HEK293T (cell line): ENCODE measurements around the gene TNIP1.

Source experiments
- CTCF ChIA-PET: fragments of 350-600 bp; formaldehyde crosslinking; extraction: SDS; loops from one replicate; lab custom pipeline; 2021; ENCODE audit warnings: antibody characterized with exemption, inconsistent platforms; lab: Yijun Ruan, JAX
- POLR2A ChIA-PET: fragments of 350-600 bp; formaldehyde crosslinking; extraction: SDS; loops from one replicate; lab custom pipeline; 2020; ENCODE audit warnings: antibody characterized with exemption, inconsistent platforms; lab: Yijun Ruan, JAX
- DNase-seq: peaks from one replicate; pipeline ENCODE4 v3.0.0; 2012; ENCODE audit warnings: mixed read lengths; ENCODE audit errors: extremely low spot score
- ARNT ChIP-seq: fragments of 450-650 bp; IDR thresholded peaks from 2 replicates; pipeline ENCODE4 v1.6.1; 2017; ENCODE audit warnings: mild to moderate bottlenecking
- BHLHE40 ChIP-seq: fragments of 450-650 bp; IDR thresholded peaks from 2 replicates; pipeline ENCODE4 v1.6.1; 2016; ENCODE audit warnings: mild to moderate bottlenecking, moderate library complexity, borderline replicate concordance
- CTBP1 ChIP-seq: fragments of 450-650 bp; IDR thresholded peaks from 2 replicates; pipeline ENCODE4 v1.6.1; 2016; ENCODE audit warnings: borderline replicate concordance
- ELF4 ChIP-seq: fragments of 450-650 bp; IDR thresholded peaks from 2 replicates; pipeline ENCODE4 v1.6.1; 2017; ENCODE audit warnings: antibody characterized with exemption
- FOXA1 ChIP-seq: fragments of 450-650 bp; IDR thresholded peaks from 2 replicates; pipeline ENCODE4 v1.6.1; 2016; ENCODE audit warnings: mild to moderate bottlenecking
- FOXK2 ChIP-seq: fragments of 450-650 bp; IDR thresholded peaks from 2 replicates; pipeline ENCODE4 v1.6.1; 2016; ENCODE audit warnings: mild to moderate bottlenecking
- FOXM1 ChIP-seq: fragments of 450-650 bp; IDR thresholded peaks from 2 replicates; pipeline ENCODE4 v1.6.1; 2017; ENCODE audit warnings: mild to moderate bottlenecking, borderline replicate concordance
- HDGF ChIP-seq: fragments of 450-650 bp; IDR thresholded peaks from 2 replicates; pipeline ENCODE4 v1.6.1; 2017; ENCODE audit warnings: antibody characterized with exemption, borderline replicate concordance
- L3MBTL2 ChIP-seq: fragments of 450-650 bp; conservative IDR thresholded peaks from 2 replicates; pipeline ENCODE4 v1.6.1; 2016; ENCODE audit warnings: mild to moderate bottlenecking
- LEF1 ChIP-seq: fragments of 450-650 bp; IDR thresholded peaks from 2 replicates; pipeline ENCODE4 v1.6.1; 2017; ENCODE audit warnings: mild to moderate bottlenecking, borderline replicate concordance
- NFRKB ChIP-seq: fragments of 450-650 bp; IDR thresholded peaks from 2 replicates; pipeline ENCODE4 v1.6.1; 2016; ENCODE audit warnings: mild to moderate bottlenecking, moderate library complexity
- SP1 ChIP-seq: fragments of 450-650 bp; IDR thresholded peaks from 2 replicates; pipeline ENCODE4 v1.6.1; 2017
- SUZ12 ChIP-seq: fragments of 450-650 bp; IDR thresholded peaks from 2 replicates; pipeline ENCODE4 v1.6.1; 2016; ENCODE audit warnings: mild to moderate bottlenecking
- TARDBP ChIP-seq: fragments of 450-650 bp; IDR thresholded peaks from 2 replicates; pipeline ENCODE4 v1.6.1; 2016
- ZNF384 ChIP-seq: fragments of 450-650 bp; IDR thresholded peaks from 2 replicates; pipeline ENCODE4 v1.6.1; 2016
- TF ChIP-seq, protein P1 (sequence below): fragments of 450-650 bp; IDR thresholded peaks from 2 replicates; pipeline ENCODE4 v1.6.1; 2016

The TNIP1 gene

DNA sequence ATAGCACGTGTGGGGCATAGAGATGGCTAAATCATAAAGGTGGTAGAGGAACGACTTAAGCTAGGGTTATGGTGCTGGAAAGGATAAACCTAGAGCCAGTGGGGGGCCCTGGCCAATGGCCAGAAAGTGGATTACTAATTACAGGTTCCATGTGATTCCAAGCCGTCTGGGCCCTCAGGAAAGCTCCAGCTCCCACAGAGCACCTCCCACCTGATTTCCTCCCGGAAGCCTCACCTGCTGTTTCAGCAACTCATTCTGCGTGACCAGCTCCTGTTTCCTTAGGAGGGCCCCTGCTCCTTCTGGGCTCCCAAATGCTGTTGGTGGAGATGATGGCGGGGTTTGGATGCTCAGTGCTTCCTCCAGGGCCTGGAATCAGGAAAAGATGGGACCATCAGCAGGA is 44.3 kb downstream of the TNIP1 start:
- TF ChIP-seq, protein P1, sequence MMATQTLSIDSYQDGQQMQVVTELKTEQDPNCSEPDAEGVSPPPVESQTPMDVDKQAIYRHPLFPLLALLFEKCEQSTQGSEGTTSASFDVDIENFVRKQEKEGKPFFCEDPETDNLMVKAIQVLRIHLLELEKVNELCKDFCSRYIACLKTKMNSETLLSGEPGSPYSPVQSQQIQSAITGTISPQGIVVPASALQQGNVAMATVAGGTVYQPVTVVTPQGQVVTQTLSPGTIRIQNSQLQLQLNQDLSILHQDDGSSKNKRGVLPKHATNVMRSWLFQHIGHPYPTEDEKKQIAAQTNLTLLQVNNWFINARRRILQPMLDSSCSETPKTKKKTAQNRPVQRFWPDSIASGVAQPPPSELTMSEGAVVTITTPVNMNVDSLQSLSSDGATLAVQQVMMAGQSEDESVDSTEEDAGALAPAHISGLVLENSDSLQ: no peak
- TF ChIP-seq HDGF (no peak), ELF4 (no peak), NFRKB (no peak), FOXM1 (no peak), BHLHE40 (no peak), FOXA1 (no peak), LEF1 (no peak)
- ChIA-PET CTCF (interaction anchor here (1.1 to 1.4 kb wide), 2 partner anchors 15 to 79 kb away, joined by 4 to 5 read pairs; no protein-coding TSS in a partner anchor), POLR2A (interaction anchor here (1.5 kb wide), 1 partner anchor 17 kb away, joined by 3 read pairs; the partner anchor contains the start of gene GPX3)
- no peak for DNase-seq

DNA sequence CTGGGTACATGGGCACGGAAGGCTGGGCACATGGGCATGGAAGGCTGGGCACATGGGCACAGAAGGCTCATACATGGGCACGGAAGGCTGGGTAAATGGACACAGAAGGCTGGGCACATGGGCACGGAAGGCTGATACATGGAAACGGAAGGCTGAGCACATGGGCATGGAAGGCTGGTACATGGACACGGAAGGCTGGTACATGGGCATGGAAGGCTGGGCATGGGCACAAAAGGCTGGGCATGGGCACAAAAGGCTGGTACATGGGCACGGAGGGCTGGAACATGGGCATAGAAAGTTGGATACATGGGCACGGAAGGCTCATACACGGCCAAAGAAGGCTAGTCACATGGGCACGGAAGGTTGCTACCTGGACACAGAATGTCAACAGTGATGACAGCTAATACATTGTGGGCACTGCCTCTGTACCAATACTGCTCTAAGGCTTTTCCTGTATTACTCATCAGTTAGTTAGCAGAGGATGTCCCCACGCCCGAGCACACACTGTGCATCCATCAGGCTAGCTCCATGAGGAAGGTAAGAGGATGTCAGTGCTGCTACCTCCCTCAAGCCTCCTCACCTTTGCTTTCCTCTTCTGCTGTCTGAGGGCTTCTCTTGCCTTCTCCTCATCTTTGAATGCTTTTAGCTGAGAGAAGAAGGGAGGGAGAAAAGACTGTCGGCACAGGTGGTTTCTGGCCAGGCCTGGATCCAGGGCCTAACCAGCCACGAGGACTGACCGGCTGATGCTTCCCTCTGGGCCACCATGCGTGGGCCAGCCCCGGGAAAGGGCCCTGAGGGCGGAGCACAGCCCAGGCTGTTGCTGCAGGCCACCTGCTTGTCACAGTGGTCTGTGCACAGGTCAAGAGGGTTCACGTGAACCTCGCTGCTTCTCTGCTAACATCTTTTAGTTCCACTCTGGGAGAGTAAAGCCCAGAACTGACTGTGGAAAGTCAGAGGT is 46.1 kb downstream of the TNIP1 start:
- no peak for DNase-seq
- no peak for TF ChIP-seq ZNF384
- no peak for TF ChIP-seq ARNT
- no peak for TF ChIP-seq FOXA1
- no peak for TF ChIP-seq CTBP1
- TF ChIP-seq, protein P1: no peak
- no peak for TF ChIP-seq LEF1
- no peak for TF ChIP-seq L3MBTL2
- POLR2A ChIA-PET: no interaction called here
- CTCF ChIA-PET: interaction anchor here (0.6 to 0.7 kb wide), 2 partner anchors 18 to 75 kb away, joined by 3 read pairs; no protein-coding TSS in a partner anchor

DNA sequence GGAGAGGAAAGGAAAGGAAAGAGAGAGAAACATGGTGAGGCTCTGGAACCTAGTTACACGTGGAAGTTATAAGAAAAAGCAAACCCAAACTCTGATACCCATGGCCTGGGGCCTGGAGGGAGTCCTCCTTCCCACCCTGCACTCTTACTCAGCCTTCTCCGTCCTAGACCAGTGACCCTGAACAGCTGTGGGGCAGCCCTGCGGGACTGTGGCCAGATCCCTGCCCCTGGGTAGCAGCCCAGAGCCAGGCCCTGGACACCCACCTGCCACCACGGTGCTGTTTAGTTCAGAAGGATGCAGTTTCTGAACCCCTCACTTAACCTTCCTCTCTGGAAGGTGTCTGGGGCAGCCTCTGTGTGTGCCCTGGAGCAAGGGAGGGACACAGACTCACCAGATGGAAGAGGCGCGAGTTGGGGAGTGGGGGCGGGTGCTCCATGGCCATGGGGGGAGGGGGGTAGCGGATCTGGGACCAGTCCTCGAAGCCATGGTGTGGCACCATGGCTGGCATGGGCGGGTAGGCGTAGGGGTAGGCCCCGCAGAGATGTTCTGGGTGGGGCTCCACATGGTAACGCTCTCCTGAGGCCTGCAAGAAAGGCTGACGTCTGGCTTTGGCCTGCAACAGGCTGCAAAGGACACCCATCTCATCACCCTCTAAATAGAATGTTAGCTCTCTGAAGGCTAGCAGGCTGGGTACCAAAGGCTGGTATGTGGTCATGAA is 47.5 kb downstream of the TNIP1 start:
- POLR2A ChIA-PET: no interaction called here
- CTCF ChIA-PET: no interaction called here
- TF ChIP-seq LEF1: no peak
- no peak for DNase-seq

- DNase-seq: no peak
- CTCF ChIA-PET: no interaction called here
- POLR2A ChIA-PET: no interaction called here
- TF ChIP-seq, protein P1: no peak
- no peak for TF ChIP-seq ELF4
- TF ChIP-seq ARNT: no peak
- TF ChIP-seq L3MBTL2: no peak
Observed at GRCh38 chr5:151031554-151031953, 49.3 kb downstream of the TNIP1 start.

DNA sequence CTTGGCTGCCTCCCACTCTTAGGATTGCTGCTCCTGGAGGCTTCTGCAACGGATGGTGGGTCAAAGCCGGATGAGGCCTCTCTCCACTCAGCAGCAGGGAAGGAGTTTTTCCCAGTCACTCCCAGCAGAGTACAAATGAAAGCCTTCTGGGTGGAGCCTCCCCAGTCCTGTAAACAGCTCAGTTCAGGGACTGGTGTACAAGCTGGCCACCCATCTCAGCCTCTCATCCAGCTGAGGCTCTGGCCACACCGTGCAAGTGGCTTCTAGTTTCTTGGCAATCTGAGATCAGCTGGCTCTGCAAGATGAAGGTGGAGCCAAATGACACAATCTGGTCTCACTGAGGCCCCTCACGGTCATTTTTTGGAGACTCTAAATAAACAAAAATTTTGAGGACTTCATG is 50.5 kb downstream of the TNIP1 start:
- no peak for TF ChIP-seq FOXK2
- no peak for TF ChIP-seq SP1
- no peak for TF ChIP-seq NFRKB
- ChIA-PET CTCF (no interaction called here), POLR2A (no interaction called here)
- no peak for DNase-seq

- TF ChIP-seq FOXM1: no peak
- TF ChIP-seq CTBP1: no peak
- no peak for TF ChIP-seq ELF4
- TF ChIP-seq TARDBP: no peak
- TF ChIP-seq LEF1: no peak
- no peak for TF ChIP-seq FOXA1
- no peak for TF ChIP-seq ARNT
- TF ChIP-seq ZNF384: no peak
- no peak for TF ChIP-seq L3MBTL2
- no peak for TF ChIP-seq SP1
- ChIA-PET POLR2A (no interaction called here), CTCF (no interaction called here)
- no peak for DNase-seq
Observed at GRCh38 chr5:151030056-151030336, 50.8 kb downstream of the TNIP1 start.

DNA sequence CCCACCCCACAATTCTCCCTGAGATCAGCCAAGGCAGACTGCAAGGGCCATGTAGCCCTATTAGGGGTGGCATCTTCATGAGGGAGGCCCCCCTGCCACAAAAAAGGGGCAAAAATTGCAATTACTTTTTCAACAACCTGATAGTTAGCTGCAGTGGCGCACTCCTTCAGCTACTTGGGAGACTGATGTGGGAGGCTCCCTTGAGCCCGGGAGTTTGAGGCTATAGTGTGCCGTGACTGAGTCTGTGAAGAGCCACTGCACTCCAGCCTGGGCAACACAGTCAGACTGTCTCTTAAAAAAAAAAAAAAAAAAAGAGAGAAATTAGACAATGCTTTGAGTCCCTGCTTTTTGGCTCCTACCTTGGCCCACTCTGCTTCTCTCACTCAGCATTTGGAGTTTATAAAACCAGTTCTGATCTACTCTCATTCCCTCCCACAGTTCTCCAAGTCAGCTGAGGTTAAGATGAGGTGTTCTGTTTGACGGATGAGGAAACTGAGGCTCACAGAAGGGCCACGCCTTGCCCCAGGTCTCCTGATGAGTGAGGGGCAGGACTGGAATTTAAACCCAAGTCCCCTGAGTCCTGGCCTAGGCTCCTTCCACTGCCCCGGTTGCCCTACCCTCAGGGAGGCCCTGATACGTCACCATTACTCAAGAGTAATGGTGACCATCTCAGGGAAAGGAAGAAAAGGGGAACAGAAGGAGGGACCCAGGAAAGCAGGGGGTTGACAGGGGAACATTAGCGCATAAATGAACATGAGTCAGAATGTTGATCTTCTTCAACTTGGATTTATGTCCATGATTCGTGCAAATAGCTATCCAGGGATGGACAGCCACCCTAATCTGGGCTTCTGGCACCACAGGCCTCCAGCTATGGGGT is 51.4 kb downstream of the TNIP1 start:
- CTCF ChIA-PET: no interaction called here
- POLR2A ChIA-PET: no interaction called here
- TF ChIP-seq ELF4 (no peak), SP1 (no peak), CTBP1 (no peak), ZNF384 (no peak), TARDBP (no peak), ARNT (no peak), SUZ12 (no peak), FOXA1 (no peak)
- TF ChIP-seq, protein P1: no peak
- no peak for DNase-seq
